Endothelial cell of hepatic sinusoid (primary cell): Measurements from ENCODE around the gene AHRR.
"Not testable (repeated sequence)": the region's sequence is repeated elsewhere in the genome, so short reads cannot be mapped to it uniquely, and the experiment has no call there.

Experiments used
- in situ Hi-C: cut with HindIII; loops from 2 replicates; pipeline ENCODE4 v1.10.0; 2017; ENCODE audit warnings: low sequenced_read_pairs

Gene AHRR

GRCh38 chr5:392431-392988 lies 71.0 kb downstream of the AHRR start:
- in situ Hi-C loops: no loop called here

GRCh38 chr5:393846-394275 lies 72.3 kb downstream of the AHRR start:
- in situ Hi-C loops: no loop called here

- in situ Hi-C loops: no loop called here
Measured at GRCh38 chr5:394671-395155, 73.2 kb downstream of the AHRR start.

- in situ Hi-C loops: no loop called here
Measured at GRCh38 chr5:395156-395920, 73.8 kb downstream of the AHRR start.

- in situ Hi-C loops: no loop called here
Measured at GRCh38 chr5:395921-396530, 74.5 kb downstream of the AHRR start.

- in situ Hi-C loops: no loop called here
Measured at GRCh38 chr5:396531-396961, 75.0 kb downstream of the AHRR start.

- in situ Hi-C loops: not testable (repeated sequence)
Measured at GRCh38 chr5:398141-398474, 76.6 kb downstream of the AHRR start.

- in situ Hi-C loops: no loop called here
Measured at GRCh38 chr5:398475-399295, 77.2 kb downstream of the AHRR start.

GRCh38 chr5:399296-400281 lies 78.1 kb downstream of the AHRR start:
- in situ Hi-C loops: no loop called here

- in situ Hi-C loops: no loop called here
Measured at GRCh38 chr5:400282-401145, 79.0 kb downstream of the AHRR start.

- in situ Hi-C loops: no loop called here
Measured at GRCh38 chr5:401146-402034, 79.9 kb downstream of the AHRR start.

- in situ Hi-C loops: not testable (repeated sequence)
Measured at GRCh38 chr5:402219-402614, 80.7 kb downstream of the AHRR start.

GRCh38 chr5:402615-403359 lies 81.3 kb downstream of the AHRR start:
- in situ Hi-C loops: no loop called here

- in situ Hi-C loops: no loop called here
Measured at GRCh38 chr5:403995-404394, 82.5 kb downstream of the AHRR start.

- in situ Hi-C loops: no loop called here
Measured at GRCh38 chr5:404666-405241, 83.2 kb downstream of the AHRR start.

GRCh38 chr5:405421-405820 lies 83.9 kb downstream of the AHRR start:
- in situ Hi-C loops: no loop called here

- in situ Hi-C loops: no loop called here
Measured at GRCh38 chr5:406041-406440, 84.5 kb downstream of the AHRR start.
